ENCODE data around the gene NDUFS6.

- TF ChIP-seq, protein P1, sequence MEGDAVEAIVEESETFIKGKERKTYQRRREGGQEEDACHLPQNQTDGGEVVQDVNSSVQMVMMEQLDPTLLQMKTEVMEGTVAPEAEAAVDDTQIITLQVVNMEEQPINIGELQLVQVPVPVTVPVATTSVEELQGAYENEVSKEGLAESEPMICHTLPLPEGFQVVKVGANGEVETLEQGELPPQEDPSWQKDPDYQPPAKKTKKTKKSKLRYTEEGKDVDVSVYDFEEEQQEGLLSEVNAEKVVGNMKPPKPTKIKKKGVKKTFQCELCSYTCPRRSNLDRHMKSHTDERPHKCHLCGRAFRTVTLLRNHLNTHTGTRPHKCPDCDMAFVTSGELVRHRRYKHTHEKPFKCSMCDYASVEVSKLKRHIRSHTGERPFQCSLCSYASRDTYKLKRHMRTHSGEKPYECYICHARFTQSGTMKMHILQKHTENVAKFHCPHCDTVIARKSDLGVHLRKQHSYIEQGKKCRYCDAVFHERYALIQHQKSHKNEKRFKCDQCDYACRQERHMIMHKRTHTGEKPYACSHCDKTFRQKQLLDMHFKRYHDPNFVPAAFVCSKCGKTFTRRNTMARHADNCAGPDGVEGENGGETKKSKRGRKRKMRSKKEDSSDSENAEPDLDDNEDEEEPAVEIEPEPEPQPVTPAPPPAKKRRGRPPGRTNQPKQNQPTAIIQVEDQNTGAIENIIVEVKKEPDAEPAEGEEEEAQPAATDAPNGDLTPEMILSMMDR (IDR thresholded peaks at IDR 0.05; ENCODE audit: poor library complexity, severe bottlenecking), result no peak
- TF ChIP-seq, protein P2, sequence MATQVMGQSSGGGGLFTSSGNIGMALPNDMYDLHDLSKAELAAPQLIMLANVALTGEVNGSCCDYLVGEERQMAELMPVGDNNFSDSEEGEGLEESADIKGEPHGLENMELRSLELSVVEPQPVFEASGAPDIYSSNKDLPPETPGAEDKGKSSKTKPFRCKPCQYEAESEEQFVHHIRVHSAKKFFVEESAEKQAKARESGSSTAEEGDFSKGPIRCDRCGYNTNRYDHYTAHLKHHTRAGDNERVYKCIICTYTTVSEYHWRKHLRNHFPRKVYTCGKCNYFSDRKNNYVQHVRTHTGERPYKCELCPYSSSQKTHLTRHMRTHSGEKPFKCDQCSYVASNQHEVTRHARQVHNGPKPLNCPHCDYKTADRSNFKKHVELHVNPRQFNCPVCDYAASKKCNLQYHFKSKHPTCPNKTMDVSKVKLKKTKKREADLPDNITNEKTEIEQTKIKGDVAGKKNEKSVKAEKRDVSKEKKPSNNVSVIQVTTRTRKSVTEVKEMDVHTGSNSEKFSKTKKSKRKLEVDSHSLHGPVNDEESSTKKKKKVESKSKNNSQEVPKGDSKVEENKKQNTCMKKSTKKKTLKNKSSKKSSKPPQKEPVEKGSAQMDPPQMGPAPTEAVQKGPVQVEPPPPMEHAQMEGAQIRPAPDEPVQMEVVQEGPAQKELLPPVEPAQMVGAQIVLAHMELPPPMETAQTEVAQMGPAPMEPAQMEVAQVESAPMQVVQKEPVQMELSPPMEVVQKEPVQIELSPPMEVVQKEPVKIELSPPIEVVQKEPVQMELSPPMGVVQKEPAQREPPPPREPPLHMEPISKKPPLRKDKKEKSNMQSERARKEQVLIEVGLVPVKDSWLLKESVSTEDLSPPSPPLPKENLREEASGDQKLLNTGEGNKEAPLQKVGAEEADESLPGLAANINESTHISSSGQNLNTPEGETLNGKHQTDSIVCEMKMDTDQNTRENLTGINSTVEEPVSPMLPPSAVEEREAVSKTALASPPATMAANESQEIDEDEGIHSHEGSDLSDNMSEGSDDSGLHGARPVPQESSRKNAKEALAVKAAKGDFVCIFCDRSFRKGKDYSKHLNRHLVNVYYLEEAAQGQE (IDR thresholded peaks at IDR 0.05; ENCODE audit: borderline replicate concordance), result no peak
- no peak for TF ChIP-seq RAD21 (conservative IDR thresholded peaks at IDR 0.05)
- no peak for TF ChIP-seq EZH2 (IDR thresholded peaks at IDR 0.05; ENCODE audit: borderline replicate concordance, insufficient read depth, low read length, poor library complexity, severe bottlenecking)
- no peak for TF ChIP-seq POLR2AphosphoS5 (IDR thresholded peaks at IDR 0.05)
- TF ChIP-seq EP300 (conservative IDR thresholded peaks at IDR 0.05; ENCODE audit: poor library complexity, severe bottlenecking), result no peak
- TF ChIP-seq SMC3 (conservative IDR thresholded peaks at IDR 0.05; ENCODE audit: poor library complexity), result no peak
- no peak for TF ChIP-seq TAF1 (IDR thresholded peaks at IDR 0.05; ENCODE audit: low read depth)
- TF ChIP-seq MXI1 (conservative IDR thresholded peaks at IDR 0.05; ENCODE audit: poor library complexity, severe bottlenecking), result no peak
These were observed 44.5 kb downstream of the NDUFS6 start for GRCh38 chr5:1845696-1846095.

Data from neural cell (in vitro differentiated cells).